Activated CD8-positive, alpha-beta memory T cell treated with anti-CD3 and anti-CD28 coated beads for 48 hours (primary cell): Measurements from ENCODE around the gene TK1.

Experiments used
- DNase-seq, 3 experiments: peaks; one replicate each; pipeline ENCODE4 v3.0.0-alpha.2; 2020; ENCODE audit warnings: low read depth in 2 of 3, low spot score in 2 of 3

Gene TK1

GRCh38 chr17:78135858-78136500, 50.9 kb downstream of the TK1 start:
- no peak for DNase-seq

- no peak for DNase-seq
These were observed 51.9 kb downstream of the TK1 start for GRCh38 chr17:78134899-78135385.

DNA sequence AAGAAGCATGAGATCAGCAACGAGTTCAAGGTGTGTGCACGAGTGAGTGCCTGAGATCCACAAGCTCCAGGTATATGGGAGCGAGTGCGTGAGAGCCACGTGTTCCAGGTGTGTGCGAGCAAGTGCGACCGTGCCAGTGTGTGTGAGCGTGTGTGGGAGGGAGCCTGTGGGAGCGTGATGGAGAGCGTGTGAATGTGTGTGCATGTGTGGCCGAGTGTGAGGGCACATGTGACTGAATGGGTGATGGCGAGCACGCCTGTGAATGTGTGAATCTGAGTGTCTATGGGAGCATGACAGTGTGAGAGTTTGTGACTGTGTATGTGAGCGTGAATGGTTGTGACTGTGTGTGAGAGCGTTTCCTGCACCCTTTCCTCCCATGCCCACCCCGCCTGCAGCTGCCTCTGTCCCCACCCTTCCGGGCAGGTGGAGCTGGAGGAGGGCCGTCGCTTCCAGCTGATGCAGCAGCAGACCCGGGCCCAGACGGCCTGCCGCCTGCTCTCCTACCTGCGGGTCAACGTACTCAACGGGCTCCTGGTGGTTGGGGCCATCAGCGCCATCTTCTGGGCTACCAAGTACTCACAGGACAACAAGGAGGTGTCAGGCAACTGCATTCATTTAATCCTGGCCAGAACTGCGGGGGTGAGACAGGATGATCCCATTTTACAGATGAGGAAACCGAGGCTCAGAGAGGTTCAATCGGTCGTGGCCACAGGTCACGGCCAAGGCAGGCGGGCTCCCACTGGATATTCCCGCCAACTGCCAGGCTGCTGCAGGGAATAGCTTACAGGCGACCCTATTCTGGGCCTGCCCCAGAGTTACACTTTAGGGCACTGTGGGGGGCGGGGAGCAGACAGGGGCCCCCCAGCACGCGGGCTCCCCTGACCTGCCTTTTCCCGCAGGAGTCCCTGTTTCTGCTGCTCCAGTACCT, 52.6 kb downstream of the TK1 start:
- DNase-seq, result no peak

GRCh38 chr17:78133179-78133951, 53.5 kb downstream of the TK1 start:
- DNase-seq, result no peak

- no peak for DNase-seq
These were observed 54.1 kb downstream of the TK1 start for GRCh38 chr17:78132767-78133178.

GRCh38 chr17:78132084-78132676, 54.7 kb downstream of the TK1 start:
- DNase-seq, result peak in 1 of 3 experiments; percentile 63

GRCh38 chr17:78131172-78132083, 55.4 kb downstream of the TK1 start:
- no peak for DNase-seq

GRCh38 chr17:78130437-78131101, 56.3 kb downstream of the TK1 start, which contains the start of gene TMC8:
TSS of gene TMC8 (plus strand) at chr17:78130771. CDS start at chr17:78131589, 818 bp downstream.
- no peak for DNase-seq

GRCh38 chr17:78130090-78130436, 56.8 kb downstream of the TK1 start:
- no peak for DNase-seq

DNA sequence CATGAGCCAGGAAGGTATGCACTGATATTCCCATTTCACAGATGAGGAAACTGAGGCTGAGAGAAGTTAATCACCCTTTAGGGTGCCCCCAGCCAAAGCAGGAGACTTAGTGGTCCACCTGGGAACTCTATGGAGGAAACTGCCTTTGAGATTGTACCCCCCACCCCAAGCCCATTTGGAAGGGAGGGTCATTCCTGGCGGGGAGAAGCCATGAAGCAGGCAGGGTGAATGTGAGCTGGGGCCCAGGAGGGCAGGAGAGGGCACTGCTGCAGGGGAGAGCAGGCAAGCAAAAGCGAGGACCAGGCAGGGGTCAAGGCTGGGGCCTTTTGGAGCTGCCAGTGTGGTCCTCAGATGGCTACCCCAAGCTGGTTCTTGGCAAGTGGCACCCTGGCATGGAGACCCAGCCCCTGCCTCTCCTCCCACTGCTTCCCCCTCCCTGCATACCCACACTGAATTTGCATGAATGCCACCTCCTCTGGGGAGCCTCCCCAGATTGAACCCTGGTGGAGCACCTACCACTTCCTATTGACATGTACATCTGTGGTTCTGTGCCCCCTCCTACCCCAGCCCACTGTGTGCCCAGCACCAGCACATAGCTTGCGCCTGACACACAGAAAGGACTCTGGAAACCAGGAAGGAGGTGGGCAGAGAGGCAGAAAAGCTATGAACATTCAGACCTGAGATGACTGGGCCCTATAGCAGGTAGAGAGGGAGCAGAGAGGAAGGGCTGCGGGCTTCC, 57.3 kb downstream of the TK1 start:
- DNase-seq, result no peak

DNA sequence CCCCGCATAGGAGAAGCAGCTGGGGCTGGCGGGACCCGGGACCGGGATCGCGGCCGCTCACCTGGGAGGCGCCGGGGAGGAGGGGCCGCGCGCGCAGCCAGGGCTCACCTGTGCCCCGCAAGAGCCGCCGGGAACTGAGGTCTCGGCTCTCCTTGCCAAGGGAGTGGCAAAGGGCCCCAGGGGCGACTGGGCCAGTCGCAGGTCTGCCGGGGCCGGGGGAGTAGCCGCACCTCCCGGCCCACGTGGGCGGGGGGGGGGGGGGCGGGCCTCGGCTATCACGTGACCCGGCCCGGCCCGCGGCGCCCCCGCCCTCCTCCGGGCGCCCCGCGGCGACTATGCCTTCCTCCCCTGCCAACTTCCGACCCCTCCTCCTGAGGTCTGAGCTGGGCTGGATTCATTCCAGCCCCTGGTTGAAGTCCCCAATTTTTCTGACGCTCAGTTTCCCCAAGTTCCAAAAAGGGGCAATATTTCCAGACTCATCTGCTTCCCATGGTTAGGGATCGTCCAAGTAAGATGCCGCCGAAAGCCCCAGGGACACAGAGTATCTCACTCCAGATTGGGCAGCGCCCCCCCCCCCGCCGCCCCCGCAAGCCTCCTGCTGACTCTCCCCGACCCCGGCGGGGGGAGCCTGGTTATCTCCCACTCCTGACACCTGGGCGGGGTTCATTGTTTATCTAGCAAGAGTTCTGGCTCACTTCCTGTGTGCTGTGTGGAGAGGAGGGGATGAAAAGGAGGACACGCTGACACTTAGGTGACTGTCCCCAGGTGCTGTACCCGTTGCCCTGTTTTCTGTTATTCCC, 58.1 kb downstream of the TK1 start, which contains the start of gene TMC6:
Gene TMC6, minus strand, starts transcription at position 205 of the 800 bp plus-strand sequence. CDS start 1,923 bp downstream, outside the sequence.
- DNase-seq, result no peak

- DNase-seq, result no peak
These were observed 58.8 kb downstream of the TK1 start for GRCh38 chr17:78127888-78128550.

- DNase-seq, result no peak
These were observed 59.5 kb downstream of the TK1 start for GRCh38 chr17:78127239-78127887.

GRCh38 chr17:78126895-78127238, 60.0 kb downstream of the TK1 start:
- DNase-seq, result no peak

DNA sequence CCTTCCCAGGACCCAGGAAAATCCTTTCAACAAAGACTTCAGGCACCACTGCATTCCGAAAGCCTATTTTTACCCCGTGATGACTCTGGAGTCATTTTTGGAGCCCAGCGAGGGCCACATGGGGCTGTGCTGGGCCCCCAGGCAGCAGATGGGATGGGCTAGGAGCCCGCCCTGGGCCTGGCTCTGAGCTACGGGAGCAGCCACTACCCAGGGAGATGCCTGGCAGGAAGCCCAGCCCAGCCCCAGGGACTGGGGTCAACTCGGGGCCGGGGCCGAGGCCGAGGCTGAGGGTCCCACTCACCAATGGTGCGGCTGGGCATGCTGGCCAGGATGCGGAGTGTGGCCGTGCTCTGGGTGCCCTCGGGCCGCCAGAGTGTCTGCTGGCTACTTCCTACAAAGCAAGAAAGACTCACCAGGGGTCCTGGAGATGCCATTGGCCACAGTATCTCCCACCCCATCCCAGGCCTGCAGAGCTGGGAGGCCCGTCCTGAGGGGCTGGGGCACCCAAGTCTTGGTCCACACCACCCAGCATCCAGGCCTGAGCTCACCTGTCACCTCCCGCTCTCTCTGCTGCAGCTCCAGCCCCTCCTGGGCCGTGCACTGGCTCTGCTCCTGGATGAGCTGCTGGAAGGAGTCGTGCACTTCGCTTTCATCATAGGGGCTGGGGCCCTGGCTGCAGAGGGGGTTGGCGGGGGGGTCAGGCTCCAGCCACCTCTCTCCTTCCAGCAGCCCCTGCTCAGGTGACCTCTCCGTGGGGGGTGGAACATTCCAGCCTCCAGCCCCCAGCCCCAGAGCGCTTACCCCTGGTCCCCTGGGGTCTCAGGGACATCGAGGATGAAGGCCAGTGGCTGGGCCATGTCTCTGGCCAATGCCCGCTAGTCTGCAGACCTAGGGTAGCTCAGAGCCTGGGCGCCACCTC, 60.6 kb downstream of the TK1 start:
- no peak for DNase-seq
